HFFc6 (cell line): ENCODE measurements around the gene JPH2. TPM values are rescaled to one million over a fixed set of nuclear protein-coding genes. Genes with fewer than 3 reads are reported as not detected.

Experiments used
- DNase-seq: peaks from one replicate; pipeline ENCODE4 v3.0.0-alpha.2; 2018
- H3K27ac Mint-ChIP-seq: 2 replicates; pipeline ENCODE4 v1.8.0; 2020; ENCODE audit warnings: mild to moderate bottlenecking, mixed read lengths
- H3K27me3 Mint-ChIP-seq: 2 replicates; pipeline ENCODE4 v1.8.0; 2021; ENCODE audit warnings: mild to moderate bottlenecking, moderate library complexity, mixed read lengths; ENCODE audit not compliant: insufficient read depth
- H3K36me3 Mint-ChIP-seq: 2 replicates; pipeline ENCODE4 v1.8.0; 2021; ENCODE audit warnings: low read depth, mixed read lengths
- H3K4me1 Mint-ChIP-seq: 2 replicates; pipeline ENCODE4 v1.8.0; 2020; ENCODE audit warnings: low read depth, mixed read lengths
- H3K4me3 Mint-ChIP-seq: 2 replicates; pipeline ENCODE4 v1.8.0; 2020; ENCODE audit warnings: mild to moderate bottlenecking, moderate library complexity, mixed read lengths
- H3K9me3 Mint-ChIP-seq: 2 replicates; pipeline ENCODE4 v1.8.0; 2020; ENCODE audit warnings: mild to moderate bottlenecking, mixed read lengths
- total RNA-seq, 6 experiments: library from RNA; stranded (reverse); fragmentation: NEBNext Ultra II Directional; extraction: Animal tissue kit (Norgen Biotek cat#: 25700); gene quantifications; 2 replicates in 1 of 6; 3 replicates in 5 of 6; pipeline ENCODE4 v1.2.3, GENCODE V29; 2021
- TF ChIP-seq, protein P1 (sequence below): fragments of 200-600 bp; sonication (generic); IDR thresholded peaks from 2 replicates; pipeline ENCODE4 v1.5.0; 2021; ENCODE audit warnings: antibody characterized with exemption, mild to moderate bottlenecking

The JPH2 gene
- total RNA-seq, 6 experiments from 2014 or later, result 9.7 to 14.4 (median 13.5) TPM

DNA sequence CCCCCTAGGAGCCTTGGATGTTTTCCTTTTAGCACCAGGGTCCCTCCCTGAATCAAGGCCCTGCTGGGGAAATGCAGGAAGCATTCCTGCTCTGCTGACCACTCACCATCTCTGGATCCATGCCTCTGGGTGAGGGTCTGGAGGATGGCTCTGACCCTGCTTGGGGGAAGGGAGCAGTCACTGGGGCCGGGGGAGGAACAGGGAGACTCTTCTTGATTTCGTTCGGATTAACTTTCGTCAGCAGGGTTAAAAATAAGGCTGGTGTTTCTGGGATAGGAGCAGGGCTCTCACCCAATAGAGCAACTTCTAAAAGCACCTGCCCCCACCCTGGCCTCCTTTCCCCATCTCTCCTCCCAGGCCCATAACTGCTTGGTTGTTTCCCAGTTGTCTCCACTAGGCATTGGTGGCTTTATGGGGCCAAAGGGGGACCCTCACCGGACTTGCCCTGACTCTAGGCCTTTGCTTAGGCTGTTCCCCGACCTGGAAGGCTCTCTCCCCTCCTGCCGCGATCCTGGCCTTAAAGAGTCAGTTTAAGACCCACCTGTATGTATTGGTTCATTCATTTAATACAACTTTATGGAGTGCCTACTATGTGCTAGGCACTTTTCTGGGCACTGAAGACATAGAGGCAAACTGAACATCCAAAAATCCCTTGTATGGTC, 63.0 kb downstream of the JPH2 start:
- TF ChIP-seq, protein P1, sequence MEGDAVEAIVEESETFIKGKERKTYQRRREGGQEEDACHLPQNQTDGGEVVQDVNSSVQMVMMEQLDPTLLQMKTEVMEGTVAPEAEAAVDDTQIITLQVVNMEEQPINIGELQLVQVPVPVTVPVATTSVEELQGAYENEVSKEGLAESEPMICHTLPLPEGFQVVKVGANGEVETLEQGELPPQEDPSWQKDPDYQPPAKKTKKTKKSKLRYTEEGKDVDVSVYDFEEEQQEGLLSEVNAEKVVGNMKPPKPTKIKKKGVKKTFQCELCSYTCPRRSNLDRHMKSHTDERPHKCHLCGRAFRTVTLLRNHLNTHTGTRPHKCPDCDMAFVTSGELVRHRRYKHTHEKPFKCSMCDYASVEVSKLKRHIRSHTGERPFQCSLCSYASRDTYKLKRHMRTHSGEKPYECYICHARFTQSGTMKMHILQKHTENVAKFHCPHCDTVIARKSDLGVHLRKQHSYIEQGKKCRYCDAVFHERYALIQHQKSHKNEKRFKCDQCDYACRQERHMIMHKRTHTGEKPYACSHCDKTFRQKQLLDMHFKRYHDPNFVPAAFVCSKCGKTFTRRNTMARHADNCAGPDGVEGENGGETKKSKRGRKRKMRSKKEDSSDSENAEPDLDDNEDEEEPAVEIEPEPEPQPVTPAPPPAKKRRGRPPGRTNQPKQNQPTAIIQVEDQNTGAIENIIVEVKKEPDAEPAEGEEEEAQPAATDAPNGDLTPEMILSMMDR, result no peak
- Mint-ChIP-seq H3K27me3 (no peaks in the 10 kb centered on the region), H3K4me1 (no peaks in the 10 kb centered on the region), H3K9me3 (no peaks in the 10 kb centered on the region), H3K4me3 (no peak overlapping the region), H3K27ac (no peak overlapping the region), H3K36me3 (no peaks in the 10 kb centered on the region)
- DNase-seq, result no peak

DNA sequence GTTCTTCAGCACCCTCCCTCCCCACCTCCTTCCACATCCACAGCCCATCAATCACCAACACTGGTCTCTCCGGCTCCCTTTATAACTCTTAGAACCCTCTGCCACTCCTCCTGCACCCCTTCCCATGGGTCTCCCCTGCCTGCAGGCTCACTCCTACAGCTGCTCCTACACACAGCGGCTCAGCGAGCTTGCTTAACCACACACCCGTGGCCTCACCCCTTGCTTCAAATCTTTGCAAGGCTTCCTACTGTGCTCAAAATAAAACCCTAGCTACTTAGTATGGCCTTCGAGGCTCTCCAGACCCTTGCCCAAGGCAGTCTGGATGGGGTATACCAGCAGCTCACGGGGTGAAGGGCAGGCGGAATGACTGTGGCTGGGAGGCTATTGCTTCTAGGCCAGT, 63.7 kb downstream of the JPH2 start:
- H3K27me3 Mint-ChIP-seq, result peaks cover 2% of the 10 kb centered on the region; the same call in 1 of the 2 replicates
- H3K9me3 Mint-ChIP-seq, result no peaks in the 10 kb centered on the region
- H3K4me3 Mint-ChIP-seq, result no peak overlapping the region
- no peak for DNase-seq
- H3K36me3 Mint-ChIP-seq, result no peaks in the 10 kb centered on the region
- TF ChIP-seq, protein P1, result no peak
- no peak overlapping the region for H3K27ac Mint-ChIP-seq
- H3K4me1 Mint-ChIP-seq, result no peaks in the 10 kb centered on the region

DNA sequence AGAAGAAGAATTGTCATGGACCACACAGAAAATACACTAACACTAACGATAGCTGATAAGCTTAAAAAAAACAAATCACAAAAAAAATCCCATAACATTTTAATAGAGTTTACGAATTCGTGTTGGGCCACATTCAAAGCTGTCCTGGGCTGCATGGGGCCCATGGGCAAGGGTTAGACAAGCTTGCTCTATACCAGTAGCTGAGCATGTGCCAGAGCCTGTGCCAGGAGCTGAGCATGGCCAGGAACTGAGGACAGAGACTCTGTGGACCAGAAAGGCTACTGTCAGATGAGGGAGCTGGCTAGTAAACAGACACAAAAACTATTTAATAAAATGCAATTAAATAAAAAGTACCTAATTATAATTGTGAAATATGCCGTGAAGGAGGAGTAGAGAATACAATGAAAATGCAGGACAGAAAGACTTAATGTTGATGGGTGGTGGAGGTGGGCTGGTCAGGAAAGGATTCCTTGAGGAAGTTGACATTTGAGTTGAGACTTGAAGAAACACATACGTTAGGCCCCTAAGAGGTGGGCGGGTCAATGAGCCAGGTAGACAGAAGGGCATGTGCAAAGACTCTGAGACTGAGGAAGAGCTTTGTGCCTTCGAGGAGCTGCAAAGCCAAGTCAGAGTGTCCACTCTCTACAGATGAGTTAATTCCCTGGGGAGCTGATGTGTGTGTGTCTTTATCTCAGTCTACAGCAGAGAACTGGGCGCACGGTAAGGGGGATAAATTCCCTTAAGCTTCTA, 66.1 kb downstream of the JPH2 start:
- H3K4me1 Mint-ChIP-seq, result peaks cover 8% of the 10 kb centered on the region

DNA sequence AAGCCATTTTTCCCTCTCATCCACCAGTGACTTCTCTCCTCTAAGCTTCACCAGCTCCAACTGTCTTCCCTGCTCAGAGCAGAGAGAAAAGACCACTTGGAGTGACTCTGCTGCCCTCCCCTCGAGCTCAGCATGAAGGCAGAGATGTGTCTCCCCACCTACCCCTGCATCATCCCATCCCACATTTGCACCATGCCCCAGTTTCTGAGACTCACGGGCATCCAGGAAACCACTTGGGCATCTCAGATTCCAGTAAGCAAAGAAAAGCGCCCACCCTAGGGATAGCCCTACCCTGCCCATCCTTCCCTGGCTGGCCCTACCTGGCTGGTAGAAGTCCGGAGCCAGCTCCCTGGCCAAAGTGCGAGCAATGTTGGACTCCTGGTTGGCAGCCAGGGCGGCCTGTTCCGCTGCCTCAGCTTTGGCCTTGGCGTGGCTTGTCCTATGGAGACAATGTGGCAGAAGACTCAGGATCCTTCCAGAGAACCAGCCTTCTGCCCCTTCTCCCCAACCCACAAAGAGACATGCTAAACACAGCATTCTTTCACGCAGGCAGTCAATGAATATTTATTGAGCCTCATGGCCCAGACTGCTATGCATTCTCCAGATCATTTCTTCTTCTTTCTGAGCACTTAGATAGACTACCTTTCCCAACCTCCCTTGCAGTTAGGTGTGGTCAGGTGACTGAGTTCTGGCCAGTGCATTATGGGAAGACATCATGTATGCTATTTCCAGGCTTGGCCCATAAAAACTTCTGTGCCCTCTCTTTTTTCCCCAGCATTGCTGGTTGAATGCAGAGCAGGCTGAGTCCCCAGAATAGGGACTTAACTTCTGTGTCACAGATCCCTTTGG, 68.6 kb downstream of the JPH2 start:
- Mint-ChIP-seq H3K27me3 (peaks cover 4% of the 10 kb centered on the region; the same call in 1 of the 2 replicates), H3K4me1 (peaks cover 15% of the 10 kb centered on the region), H3K27ac (no peak overlapping the region), H3K9me3 (no peaks in the 10 kb centered on the region), H3K36me3 (no peaks in the 10 kb centered on the region), H3K4me3 (no peak overlapping the region)
- TF ChIP-seq, protein P1, result no peak
- no peak for DNase-seq

More for the DNA sequence above, 66.1 kb downstream of the JPH2 start:
- H3K36me3 Mint-ChIP-seq, result no peaks in the 10 kb centered on the region
- no peak for DNase-seq
- H3K27me3 Mint-ChIP-seq, result peaks cover 2% of the 10 kb centered on the region; the same call in 1 of the 2 replicates
- H3K9me3 Mint-ChIP-seq, result no peaks in the 10 kb centered on the region
- TF ChIP-seq, protein P1, result no peak
- H3K27ac Mint-ChIP-seq, result no peak overlapping the region
- no peak overlapping the region for H3K4me3 Mint-ChIP-seq

DNA sequence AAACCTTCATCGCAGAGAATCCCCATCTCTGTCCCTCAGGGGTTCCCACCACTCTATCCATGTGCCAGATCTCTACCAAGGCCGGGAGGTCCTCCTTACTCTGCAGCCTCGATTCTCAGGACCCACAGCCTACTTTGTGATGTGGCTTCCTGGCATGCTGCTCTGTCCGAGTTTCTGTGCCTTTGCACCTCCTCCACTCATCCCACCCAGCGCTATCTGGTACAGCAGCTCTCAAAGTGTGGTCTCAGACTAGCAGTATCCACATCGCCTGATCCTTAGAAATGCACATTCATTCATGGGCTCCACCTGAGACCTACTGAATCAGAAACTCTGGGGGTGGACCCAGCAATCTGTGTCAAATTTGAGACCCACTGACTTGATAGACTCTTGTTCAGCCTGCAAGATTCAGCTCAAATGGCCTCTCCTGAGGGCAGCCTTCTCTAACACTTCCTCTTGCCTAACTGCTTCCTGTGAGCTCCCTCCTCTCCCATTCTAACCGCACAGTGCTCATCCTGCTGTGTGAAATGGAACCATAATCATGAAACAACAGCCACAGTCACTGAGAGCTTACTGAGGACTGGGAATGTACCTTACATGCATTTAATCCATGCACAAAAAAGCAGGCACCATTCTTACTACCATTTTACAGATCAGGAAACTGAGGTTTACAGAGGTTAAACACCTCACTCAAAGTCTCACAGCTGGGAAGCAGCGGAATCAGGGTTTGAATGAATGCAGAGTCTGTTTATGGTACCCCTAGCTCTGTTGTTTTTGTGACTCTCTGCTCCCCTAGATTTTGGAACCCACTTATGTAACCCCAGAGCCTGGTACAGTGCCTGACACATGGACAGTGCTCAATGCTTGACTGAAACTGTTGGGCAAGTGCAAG, 69.4 kb downstream of the JPH2 start:
- peaks cover 16% of the 10 kb centered on the region for H3K4me1 Mint-ChIP-seq
- H3K27ac Mint-ChIP-seq, result no peak overlapping the region
- peaks cover 4% of the 10 kb centered on the region; the same call in 1 of the 2 replicates for H3K27me3 Mint-ChIP-seq

More for the DNA sequence above, 69.4 kb downstream of the JPH2 start:
- TF ChIP-seq, protein P1, result no peak
- DNase-seq, result no peak
- no peak overlapping the region for H3K4me3 Mint-ChIP-seq
- H3K36me3 Mint-ChIP-seq, result no peaks in the 10 kb centered on the region
- no peaks in the 10 kb centered on the region for H3K9me3 Mint-ChIP-seq
